H9 (cell line): ENCODE measurements around the gene LRFN2. TPM values are rescaled to one million over a fixed set of nuclear protein-coding genes. Genes with fewer than 3 reads are reported as not detected.

Experiments
- DNase-seq: peaks from one replicate; pipeline ENCODE4 v3.0.0-alpha.2; 2017
- H2AFZ ChIP-seq: one replicate; pipeline ENCODE4 v1.6.1; 2013; ENCODE audit warnings: mild to moderate bottlenecking, low read length, control low read depth, moderate library complexity
- H2AK5ac ChIP-seq: 2 replicates; pipeline ENCODE4 v1.6.1; 2013; ENCODE audit warnings: low read length, control low read depth, mixed read lengths; ENCODE audit not compliant: insufficient read length
- H2BK120ac ChIP-seq: one replicate; pipeline ENCODE4 v1.6.1; 2013; ENCODE audit warnings: low read depth, mild to moderate bottlenecking, low read length, control low read depth, inconsistent platforms; ENCODE audit not compliant: poor library complexity, severe bottlenecking
- H2BK12ac ChIP-seq: 2 replicates; pipeline ENCODE4 v1.6.1; 2013; ENCODE audit warnings: low read length, control low read depth, mixed read lengths, low read depth; ENCODE audit not compliant: insufficient read length
- H2BK15ac ChIP-seq: 2 replicates; pipeline ENCODE4 v1.6.1; 2013; ENCODE audit warnings: low read depth, low read length, control low read depth
- H2BK20ac ChIP-seq: one replicate; pipeline ENCODE4 v1.6.1; 2013; ENCODE audit warnings: low read depth, mild to moderate bottlenecking, low read length, control low read depth, inconsistent platforms; ENCODE audit not compliant: poor library complexity, severe bottlenecking
- H2BK5ac ChIP-seq: 2 replicates; pipeline ENCODE4 v1.6.1; 2013; ENCODE audit warnings: low read length, control low read depth, mixed read lengths; ENCODE audit not compliant: insufficient read length
- H3K14ac ChIP-seq: 2 replicates; pipeline ENCODE4 v1.6.1; 2013; ENCODE audit warnings: low read length, control low read depth; ENCODE audit not compliant: insufficient read depth
- H3K18ac ChIP-seq: 2 replicates; pipeline ENCODE4 v1.6.1; 2013; ENCODE audit warnings: low read depth, mild to moderate bottlenecking, mixed read lengths, low read length, control low read depth; ENCODE audit not compliant: insufficient read length
- H3K23ac ChIP-seq: 2 replicates; pipeline ENCODE4 v1.6.1; 2013; ENCODE audit warnings: low read length, control low read depth, mixed read lengths, low read depth; ENCODE audit not compliant: insufficient read length
- H3K23me2 ChIP-seq: 2 replicates; pipeline ENCODE4 v1.6.1; 2013; ENCODE audit warnings: low read depth, mild to moderate bottlenecking, mixed read lengths, low read length, control low read depth; ENCODE audit not compliant: insufficient read length, poor library complexity, severe bottlenecking
- H3K27ac ChIP-seq: 2 replicates; pipeline ENCODE4 v1.5.1; 2013; ENCODE audit warnings: low read length, control low read depth, mixed read lengths, low read depth; ENCODE audit not compliant: insufficient read length
- H3K27me3 ChIP-seq: 2 replicates; pipeline ENCODE4 v1.6.1; 2013; ENCODE audit warnings: low read length, control low read depth, inconsistent platforms; ENCODE audit not compliant: insufficient read depth
- H3K4ac ChIP-seq: 2 replicates; pipeline ENCODE4 v1.6.1; 2013; ENCODE audit warnings: low read depth, mild to moderate bottlenecking, control low read depth, inconsistent platforms, low read length, moderate library complexity
- H3K4me1 ChIP-seq: 2 replicates; pipeline ENCODE4 v1.6.1; 2013; ENCODE audit warnings: low read length, control low read depth, inconsistent platforms; ENCODE audit not compliant: insufficient read depth
- H3K4me2 ChIP-seq: 2 replicates; pipeline ENCODE4 v1.6.1; 2013; ENCODE audit warnings: low read length, control low read depth, mixed read lengths; ENCODE audit not compliant: insufficient read length, insufficient read depth
- H3K56ac ChIP-seq: 2 replicates; pipeline ENCODE4 v1.6.1; 2013; ENCODE audit warnings: low read depth, mild to moderate bottlenecking, mixed read lengths, low read length, control low read depth; ENCODE audit not compliant: insufficient read length
- H3K79me1 ChIP-seq: 2 replicates; pipeline ENCODE4 v1.6.1; 2013; ENCODE audit warnings: low read depth, mild to moderate bottlenecking, moderate library complexity, low read length, control low read depth, inconsistent platforms; ENCODE audit not compliant: insufficient read depth, poor library complexity, severe bottlenecking
- H3K79me2 ChIP-seq: 2 replicates; pipeline ENCODE4 v1.6.1; 2013; ENCODE audit warnings: low read length, control low read depth, inconsistent platforms; ENCODE audit not compliant: insufficient read depth
- H3K9ac ChIP-seq: 2 replicates; pipeline ENCODE4 v1.6.1; 2013; ENCODE audit warnings: low read length, control low read depth, mixed read lengths; ENCODE audit not compliant: insufficient read length; ENCODE audit errors: extremely low read depth
- H3K9me3 ChIP-seq: one replicate; pipeline ENCODE4 v1.6.1; 2013; ENCODE audit warnings: low read depth, low read length, inconsistent platforms; ENCODE audit not compliant: control insufficient read depth
- H3T11ph ChIP-seq: one replicate; pipeline ENCODE4 v1.6.1; 2013; ENCODE audit warnings: mild to moderate bottlenecking, low read length, control low read depth, inconsistent platforms
- H4K20me1 ChIP-seq: one replicate; pipeline ENCODE4 v1.6.1; 2013; ENCODE audit not compliant: control insufficient read depth, insufficient read length, insufficient read depth
- H4K5ac ChIP-seq: 2 replicates; pipeline ENCODE4 v1.6.1; 2013; ENCODE audit warnings: low read depth, mild to moderate bottlenecking, mixed read lengths, low read length, control low read depth; ENCODE audit not compliant: insufficient read length
- H4K8ac ChIP-seq: replicated peaks from 2 replicates; pipeline ENCODE4 v1.6.1; 2013; ENCODE audit warnings: low read length, control low read depth, mixed read lengths, low read depth; ENCODE audit not compliant: insufficient read length
- H4K91ac ChIP-seq: 2 replicates; pipeline ENCODE4 v1.6.1; 2013; ENCODE audit warnings: low read depth, mild to moderate bottlenecking, moderate library complexity, mixed read lengths, low read length, control low read depth; ENCODE audit not compliant: insufficient read length
- H3K27ac Mint-ChIP-seq, 3 experiments: 2 replicates in 2 of 3; 3 replicates in 1 of 3; pipeline ENCODE4 v1.8.0; 2020 to 2021; ENCODE audit warnings: mixed read lengths in 3 of 3, mild to moderate bottlenecking in 1 of 3, moderate library complexity in 1 of 3
- H3K27me3 Mint-ChIP-seq: 2 replicates; pipeline ENCODE4 v1.8.0; 2021; ENCODE audit warnings: low read depth, mild to moderate bottlenecking, moderate library complexity, mixed read lengths
- H3K36me3 Mint-ChIP-seq, 3 experiments: 2 replicates in 2 of 3; 3 replicates in 1 of 3; pipeline ENCODE4 v1.8.0; 2020 to 2021; ENCODE audit warnings: low read depth in 3 of 3, mixed read lengths in 3 of 3; ENCODE audit not compliant: insufficient read depth in 1 of 3
- H3K4me1 Mint-ChIP-seq, 2 experiments: 2 replicates each; pipeline ENCODE4 v1.8.0; 2020; ENCODE audit warnings: mixed read lengths in 2 of 2
- H3K4me3 Mint-ChIP-seq, 2 experiments: 2 replicates in 1 of 2; 3 replicates in 1 of 2; pipeline ENCODE4 v1.8.0; 2020 to 2021; ENCODE audit warnings: mild to moderate bottlenecking in 2 of 2, mixed read lengths in 2 of 2, moderate library complexity in 1 of 2
- H3K9me3 Mint-ChIP-seq, 2 experiments: 2 replicates in 1 of 2; 3 replicates in 1 of 2; pipeline ENCODE4 v1.8.0; 2020; ENCODE audit warnings: mild to moderate bottlenecking in 2 of 2, mixed read lengths in 2 of 2, moderate library complexity in 1 of 2
- WGBS: extraction: QIAGEN DNeasy Blood & Tissue Kit; methylation state at CpG from one replicate; pipeline ENCODE4 v1.1.7; 2013; ENCODE audit warnings: missing lambda C conversion rate, low lambda C conversion rate, mixed read lengths; ENCODE audit not compliant: insufficient read length; ENCODE audit errors: extremely low coverage; 5-methylcytosine and 5-hydroxymethylcytosine counted together
- total RNA-seq: library from RNA; stranded (reverse); gene quantifications from 2 replicates; pipeline ENCODE4 v1.2.1, GENCODE V29; 2021
- TF ChIP-seq, protein P1 (sequence below): fragments of 200-600 bp; sonication (generic); conservative IDR thresholded peaks from 3 replicates; pipeline ENCODE4 v1.8.0; 2021; ENCODE audit warnings: antibody characterized with exemption, mild to moderate bottlenecking

LRFN2 gene
- total RNA-seq, 1 experiment from 2014 or later, result 0.11 TPM

DNA sequence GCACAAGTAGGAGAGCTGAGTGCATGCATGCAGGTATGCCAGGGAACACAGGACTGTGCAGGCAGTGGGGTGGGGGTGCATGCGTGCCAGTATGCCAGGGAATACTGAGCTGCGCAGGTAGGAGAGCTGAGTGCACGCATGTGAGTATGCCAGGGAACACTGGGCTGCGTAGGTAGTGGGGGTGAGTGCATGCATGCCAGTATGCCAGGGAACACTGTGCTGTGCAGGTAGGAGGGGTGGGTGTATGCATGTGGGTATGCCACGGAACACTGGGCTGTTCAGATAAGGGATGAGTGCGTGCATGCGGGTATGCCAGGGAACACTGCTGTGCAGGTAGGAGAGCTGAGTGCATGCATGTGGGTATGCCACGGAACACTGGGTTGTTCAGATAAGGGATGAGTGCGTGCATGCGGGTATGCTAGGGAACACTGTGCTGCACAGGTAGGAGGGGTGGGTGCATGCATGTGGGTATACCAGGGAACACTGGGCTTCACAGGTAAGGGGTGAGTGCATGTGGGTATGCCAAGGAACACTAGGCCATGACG, 77.4 kb downstream of the LRFN2 start:
- Histone ChIP-seq H3K79me2 (no peaks in the 10 kb centered on the region), H4K91ac (no peak overlapping the region), H3K9ac (no peak overlapping the region), H3K27ac (no peak overlapping the region), H4K20me1 (no peaks in the 10 kb centered on the region), H3K27me3 (no peaks in the 10 kb centered on the region), H3K23me2 (peaks cover 5% of the 10 kb centered on the region), H2BK15ac (no peak overlapping the region), H2AK5ac (no peak overlapping the region), H3K56ac (no peak overlapping the region), H3K4me2 (no peak overlapping the region), H3T11ph (no peak overlapping the region), H4K5ac (no peak overlapping the region), H2BK12ac (no peak overlapping the region), H3K23ac (no peak overlapping the region), H3K9me3 (no peaks in the 10 kb centered on the region), H2AFZ (no peak overlapping the region), H3K18ac (no peak overlapping the region), H4K8ac (no peak overlapping the region), H3K79me1 (no peaks in the 10 kb centered on the region), H2BK120ac (no peak overlapping the region), H2BK20ac (no peak overlapping the region), H3K14ac (peak overlapping the region; percentile 31; the same call in 1 of the 2 replicates), H3K4ac (no peak overlapping the region), H3K4me1 (peaks cover 4% of the 10 kb centered on the region; the same call in 1 of the 2 replicates), H2BK5ac (no peak overlapping the region)
- no CpG with 5 or more reads among the region's 11 CpGs for WGBS
- Mint-ChIP-seq H3K36me3 (no peaks in the 10 kb centered on the region), H3K4me3 (no peak overlapping the region), H3K9me3 (no peaks in the 10 kb centered on the region), H3K4me1 (peaks cover 5 to 19% of the 10 kb centered on the region in 2 experiments; a peak in 3 of 4 replicates), H3K27me3 (no peaks in the 10 kb centered on the region; the same call in 1 of the 2 replicates), H3K27ac (no peak overlapping the region)
- DNase-seq, result no peak
- TF ChIP-seq, protein P1, sequence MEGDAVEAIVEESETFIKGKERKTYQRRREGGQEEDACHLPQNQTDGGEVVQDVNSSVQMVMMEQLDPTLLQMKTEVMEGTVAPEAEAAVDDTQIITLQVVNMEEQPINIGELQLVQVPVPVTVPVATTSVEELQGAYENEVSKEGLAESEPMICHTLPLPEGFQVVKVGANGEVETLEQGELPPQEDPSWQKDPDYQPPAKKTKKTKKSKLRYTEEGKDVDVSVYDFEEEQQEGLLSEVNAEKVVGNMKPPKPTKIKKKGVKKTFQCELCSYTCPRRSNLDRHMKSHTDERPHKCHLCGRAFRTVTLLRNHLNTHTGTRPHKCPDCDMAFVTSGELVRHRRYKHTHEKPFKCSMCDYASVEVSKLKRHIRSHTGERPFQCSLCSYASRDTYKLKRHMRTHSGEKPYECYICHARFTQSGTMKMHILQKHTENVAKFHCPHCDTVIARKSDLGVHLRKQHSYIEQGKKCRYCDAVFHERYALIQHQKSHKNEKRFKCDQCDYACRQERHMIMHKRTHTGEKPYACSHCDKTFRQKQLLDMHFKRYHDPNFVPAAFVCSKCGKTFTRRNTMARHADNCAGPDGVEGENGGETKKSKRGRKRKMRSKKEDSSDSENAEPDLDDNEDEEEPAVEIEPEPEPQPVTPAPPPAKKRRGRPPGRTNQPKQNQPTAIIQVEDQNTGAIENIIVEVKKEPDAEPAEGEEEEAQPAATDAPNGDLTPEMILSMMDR, result no peak
